ENCODE measurements around the gene STK17A. TPM values are rescaled to one million over a fixed set of nuclear protein-coding genes. Genes with fewer than 3 reads are reported as not detected.

The STK17A gene
- total RNA-seq, 3 donors from 2014 or later, result 17.9 to 30.0 (median 19.5) TPM

GRCh38 chr7:43652364-43652763 lies 69.5 kb downstream of the STK17A start:
- TF ChIP-seq CTCF (IDR thresholded peaks at IDR 0.05), result no peak
- no peak overlapping the region for H3K4me3 ChIP-seq
- peaks cover 15% of the 10 kb centered on the region for H3K4me1 ChIP-seq (ENCODE audit: low read depth)
- no peaks in the 10 kb centered on the region for H3K36me3 ChIP-seq (ENCODE audit: low read depth)
- no peaks in the 10 kb centered on the region for H3K9me3 ChIP-seq
- no peak for ATAC-seq
- no peak for DNase-seq
- intact Hi-C loops (cut with DNase I, micrococcal nuclease), result no loop called here

GRCh38 chr7:43653466-43653865 lies 70.6 kb downstream of the STK17A start:
- Histone ChIP-seq H3K9me3 (no peaks in the 10 kb centered on the region), H3K4me1 (ENCODE audit: low read depth) (peaks cover 4% of the 10 kb centered on the region), H3K36me3 (ENCODE audit: low read depth) (no peaks in the 10 kb centered on the region), H3K4me3 (no peak overlapping the region)
- DNase-seq, result no peak
- no peak for TF ChIP-seq CTCF (IDR thresholded peaks at IDR 0.05)
- intact Hi-C loops (cut with DNase I, micrococcal nuclease), result no loop called here
- no peak for ATAC-seq

GRCh38 chr7:43653891-43654504 lies 71.1 kb downstream of the STK17A start:
- intact Hi-C loops (cut with DNase I, micrococcal nuclease), result no loop called here
- Histone ChIP-seq H3K36me3 (ENCODE audit: low read depth) (no peaks in the 10 kb centered on the region), H3K4me1 (ENCODE audit: low read depth) (peaks cover 3% of the 10 kb centered on the region), H3K9me3 (no peaks in the 10 kb centered on the region), H3K4me3 (no peak overlapping the region)
- no peak for TF ChIP-seq CTCF (IDR thresholded peaks at IDR 0.05)
- DNase-seq, result no peak
- peak; percentile 46 for ATAC-seq

- intact Hi-C loops (cut with DNase I, micrococcal nuclease), result no loop called here
- no peak for DNase-seq
- ATAC-seq, result no peak
- H3K4me3 ChIP-seq, result no peak overlapping the region
- no peaks in the 10 kb centered on the region for H3K36me3 ChIP-seq (ENCODE audit: low read depth)
- no peaks in the 10 kb centered on the region for H3K4me1 ChIP-seq (ENCODE audit: low read depth)
- H3K9me3 ChIP-seq, result no peaks in the 10 kb centered on the region
- no peak for TF ChIP-seq CTCF (IDR thresholded peaks at IDR 0.05)
These were observed 72.7 kb downstream of the STK17A start for GRCh38 chr7:43655584-43655983.

GRCh38 chr7:43656997-43657396 lies 74.1 kb downstream of the STK17A start:
- Histone ChIP-seq H3K4me1 (ENCODE audit: low read depth) (no peaks in the 10 kb centered on the region), H3K4me3 (no peak overlapping the region), H3K9me3 (no peaks in the 10 kb centered on the region), H3K36me3 (ENCODE audit: low read depth) (no peaks in the 10 kb centered on the region)
- DNase-seq (no peak), ATAC-seq (peak; percentile 89)
- intact Hi-C loops (cut with DNase I, micrococcal nuclease), result no loop called here
- no peak for TF ChIP-seq CTCF (IDR thresholded peaks at IDR 0.05)

Measured in mucosa of descending colon (tissue), 3 donors.